IMR-90 (cell line): Measurements from ENCODE around the gene CALCOCO2. TPM values are rescaled to one million over a fixed set of nuclear protein-coding genes. Genes with fewer than 3 reads are reported as not detected.
A peak's percentile ranks its signal among the peaks of the same experiment; 100 is the strongest.

Source experiments
- ATAC-seq: fragments of 200-7000 bp; cut with Tn5 transposase; 2 replicates; pipeline ENCODE4 v1.9.1; 2020; ENCODE audit warnings: low read depth, mild to moderate bottlenecking, moderate library complexity
- BruUV-seq: library from RNA; stranded (reverse); fragments of 400-500 nt; replicated peaks from 2 replicates; lab custom pipeline; 2021; lab: Mats Ljungman, UMichigan
- CTCF ChIA-PET: fragments of 300-600 bp; formaldehyde crosslinking; extraction: SDS; loops from one replicate; lab custom pipeline; 2021; ENCODE audit warnings: antibody characterized with exemption; lab: Yijun Ruan, JAX
- POLR2A ChIA-PET: fragments of 300-600 bp; sonication (Branson Sonifier 250); formaldehyde crosslinking; loops from one replicate; lab custom pipeline; 2022; ENCODE audit warnings: antibody characterized with exemption; ENCODE audit not compliant: unreplicated experiment; lab: Charles Lee
- DNase-seq: peaks from one replicate; pipeline ENCODE4 v3.0.0; 2013
- H2AFZ ChIP-seq: replicated peaks from 2 replicates; pipeline ENCODE3; 2013; ENCODE audit warnings: low read length, mild to moderate bottlenecking; ENCODE audit not compliant: poor library complexity
- H2AK5ac ChIP-seq: 2 replicates; pipeline ENCODE4 v1.6.1; 2013; ENCODE audit warnings: low read depth, low read length, inconsistent platforms
- H2AK9ac ChIP-seq: replicated peaks from 2 replicates; pipeline ENCODE3; 2013; ENCODE audit warnings: mild to moderate bottlenecking, low read depth, low read length, moderate library complexity; ENCODE audit not compliant: poor library complexity
- H2BK120ac ChIP-seq: 2 replicates; pipeline ENCODE4 v1.6.1; 2013; ENCODE audit warnings: low read depth, low read length, inconsistent platforms
- H2BK15ac ChIP-seq: 3 replicates; pipeline ENCODE4 v1.6.1; 2013; ENCODE audit warnings: low read depth, low read length, inconsistent platforms
- H2BK20ac ChIP-seq: 2 replicates; pipeline ENCODE4 v1.6.1; 2013; ENCODE audit warnings: low read depth, mild to moderate bottlenecking, inconsistent platforms, low read length, moderate library complexity
- H2BK5ac ChIP-seq: 2 replicates; pipeline ENCODE4 v1.6.1; 2013; ENCODE audit warnings: mild to moderate bottlenecking, low read depth, low read length, inconsistent platforms; ENCODE audit not compliant: poor library complexity, severe bottlenecking
- H3K14ac ChIP-seq: replicated peaks from 2 replicates; pipeline ENCODE4 v1.6.1; 2013; ENCODE audit warnings: low read depth, low read length, inconsistent platforms
- H3K18ac ChIP-seq: 2 replicates; pipeline ENCODE4 v1.6.1; 2013; ENCODE audit warnings: low read depth, low read length, control low read depth
- H3K23ac ChIP-seq: 2 replicates; pipeline ENCODE4 v1.6.1; 2013; ENCODE audit warnings: low read depth, low read length, inconsistent platforms
- H3K27ac ChIP-seq: 2 replicates; pipeline ENCODE4 v1.5.1; 2013; ENCODE audit warnings: mild to moderate bottlenecking, control low read depth, low read length; ENCODE audit not compliant: insufficient read depth
- H3K27me3 ChIP-seq: 2 replicates; pipeline ENCODE4 v1.6.1; 2013; ENCODE audit warnings: low read length; ENCODE audit not compliant: control insufficient read depth, insufficient read depth
- H3K36me3 ChIP-seq: 2 replicates; pipeline ENCODE4 v1.6.1; 2013; ENCODE audit warnings: low read length, mixed read lengths; ENCODE audit not compliant: control insufficient read depth, insufficient read depth
- H3K4ac ChIP-seq: 2 replicates; pipeline ENCODE4 v1.6.1; 2013; ENCODE audit warnings: low read depth, low read length, inconsistent platforms
- H3K4me1 ChIP-seq: 2 replicates; pipeline ENCODE4 v1.6.1; 2013; ENCODE audit warnings: low read length, mixed read lengths; ENCODE audit not compliant: control insufficient read depth, insufficient read depth
- H3K4me2 ChIP-seq: 2 replicates; pipeline ENCODE4 v1.6.1; 2013; ENCODE audit warnings: low read depth, mild to moderate bottlenecking, control low read depth, low read length, moderate library complexity
- H3K4me3 ChIP-seq: 2 replicates; pipeline ENCODE4 v1.5.1; 2013; ENCODE audit warnings: low read depth, mild to moderate bottlenecking, control low read depth, low read length, moderate library complexity; ENCODE audit not compliant: insufficient read depth
- H3K56ac ChIP-seq: 2 replicates; pipeline ENCODE4 v1.6.1; 2013; ENCODE audit warnings: low read length, inconsistent platforms; ENCODE audit not compliant: insufficient read depth; ENCODE audit errors: extremely low read depth
- H3K79me1 ChIP-seq, 2 experiments: 2 replicates each; pipeline ENCODE4 v1.6.1; 2013; ENCODE audit warnings: low read length in 2 of 2, inconsistent platforms in 1 of 2, low read depth in 1 of 2
- H3K9ac ChIP-seq: 2 replicates; pipeline ENCODE4 v1.6.1; 2013; ENCODE audit warnings: low read depth, low read length, control low read depth
- H3K9me1 ChIP-seq: 2 replicates; pipeline ENCODE4 v1.6.1; 2013; ENCODE audit warnings: low read length, inconsistent platforms; ENCODE audit not compliant: insufficient read depth
- H3K9me3 ChIP-seq: 2 replicates; pipeline ENCODE4 v1.6.1; 2013; ENCODE audit warnings: low read length; ENCODE audit not compliant: control insufficient read depth, insufficient read depth
- H4K20me1 ChIP-seq: 2 replicates; pipeline ENCODE4 v1.6.1; 2013; ENCODE audit warnings: low read length, inconsistent platforms; ENCODE audit not compliant: insufficient read depth
- H4K5ac ChIP-seq: 2 replicates; pipeline ENCODE4 v1.6.1; 2013; ENCODE audit warnings: mild to moderate bottlenecking, low read depth, low read length, control low read depth
- H4K8ac ChIP-seq, 2 experiments: 2 replicates each; pipeline ENCODE4 v1.6.1; 2013; ENCODE audit warnings: low read depth in 2 of 2, low read length in 2 of 2, control low read depth in 1 of 2, inconsistent platforms in 1 of 2
- H4K91ac ChIP-seq: 2 replicates; pipeline ENCODE4 v1.6.1; 2013; ENCODE audit warnings: low read depth, low read length, inconsistent platforms; ENCODE audit not compliant: insufficient read depth
- MXI1 ChIP-seq: IDR thresholded peaks from 2 replicates; pipeline ENCODE4 v1.6.1; 2012; ENCODE audit warnings: low read depth, mild to moderate bottlenecking, low read length, moderate library complexity, borderline replicate concordance
- RCOR1 ChIP-seq: IDR thresholded peaks from 2 replicates; pipeline ENCODE4 v1.6.1; 2012; ENCODE audit warnings: mild to moderate bottlenecking, low read length, improper control_type of control experiment; ENCODE audit not compliant: insufficient replicate concordance
- WGBS, 2 experiments: methylation state at CpG; one replicate each; pipeline versions ENCODE4 v1.1.5 to v1.1.7; 2013; ENCODE audit warnings: missing lambda C conversion rate in 2 of 2; ENCODE audit not compliant: insufficient read length in 1 of 2; ENCODE audit errors: extremely low coverage in 2 of 2; 5-methylcytosine and 5-hydroxymethylcytosine counted together
- dilution Hi-C: fragments of 300-500 bp; cut with HindIII; formaldehyde crosslinking; loops from one replicate; pipeline ENCODE4 v1.14.3; 2018; ENCODE audit warnings: low sequenced_read_pairs; ENCODE audit not compliant: unreplicated experiment
- in situ Hi-C: fragments of 300-500 bp; cut with MboI; formaldehyde crosslinking; loops from 3 replicates; pipeline ENCODE4 v1.14.3; 2019; ENCODE audit warnings: low sequenced_read_pairs, inconsistent platforms, mixed read lengths
- intact Hi-C: fragments of 100-400 bp; cut with micrococcal nuclease; formaldehyde crosslinking; loops from 2 replicates; pipeline ENCODE4 v1.10.0; 2022
- polyA plus RNA-seq, 3 experiments: library from polyadenylated mRNA; depleted of rRNA; stranded (reverse); fragments of >200 nt; gene quantifications; 2 replicates each; pipeline ENCODE4 v1.2.3, GENCODE V29; 2012; ENCODE audit warnings: low replicate concordance in 1 of 3
- total RNA-seq: library from RNA; depleted of rRNA; stranded (reverse); fragments of >200 nt; gene quantifications from 2 replicates; pipeline ENCODE4 v1.2.3, GENCODE V29; 2012

The CALCOCO2 gene
- total and polyA plus RNA-seq, 2 of the 4 experiments (the other 2 are of a cell fraction): 35.9 to 53.4 TPM

- Histone ChIP-seq H2AK9ac (peak overlapping the region; percentile 1), H3K4me1 (no peaks in the 10 kb centered on the region), H3K4ac (no peak overlapping the region), H3K79me1 (no peaks in the 10 kb centered on the region), H4K5ac (no peak overlapping the region), H3K9me3 (no peaks in the 10 kb centered on the region), H2BK15ac (no peak overlapping the region), H4K20me1 (no peaks in the 10 kb centered on the region), H3K18ac (no peak overlapping the region), H3K27me3 (no peaks in the 10 kb centered on the region; the same call in 1 of the 2 replicates), H3K14ac (no peak overlapping the region), H3K56ac (no peak overlapping the region), H2BK120ac (no peak overlapping the region), H2BK5ac (no peak overlapping the region), H3K27ac (no peak overlapping the region), H3K4me2 (no peak overlapping the region), H3K9me1 (no peaks in the 10 kb centered on the region), H2BK20ac (no peak overlapping the region), H2AFZ (peak overlapping the region; percentile 26), H3K23ac (no peak overlapping the region), H3K4me3 (no peak overlapping the region), H3K36me3 (no peaks in the 10 kb centered on the region), H3K9ac (no peak overlapping the region), H4K8ac (no peak overlapping the region), H4K91ac (no peak overlapping the region), H2AK5ac (no peak overlapping the region)
- DNase-seq (no peak), ATAC-seq (no peak)
- no TSS peak for BruUV-seq
- dilution Hi-C loops: no loop called here
- TF ChIP-seq MXI1 (no peak), RCOR1 (no peak)
- in situ Hi-C loops: loop anchor here (5.0 kb wide), 1 partner anchor 156 kb away; the partner anchor contains the start of gene HOXB13
- CTCF ChIA-PET: interaction anchor here (0.6 kb wide), 1 partner anchor 666 kb away, joined by 3 read pairs; no protein-coding TSS in a partner anchor
- intact Hi-C loops: no loop called here
- POLR2A ChIA-PET: no interaction called here
- 58% methylated on average over 7 of the region's 10 CpGs; no CpG with 5 or more reads in 1 of the 2 experiments for WGBS, 2 experiments
Measured at GRCh38 chr17:48883171-48883570, 52.3 kb downstream of the CALCOCO2 start.
